Posterior cingulate gyrus (tissue), 11 donors: ENCODE results near the gene SNX25.
A peak's percentile ranks its signal among the peaks of the same experiment; 100 is the strongest.
"Not testable (repeated sequence)": the region's sequence is repeated elsewhere in the genome, so short reads cannot be mapped to it uniquely, and the experiment has no call there.

Source experiments
- DNase-seq, 10 donors: peaks; one replicate each; pipeline versions ENCODE4 v3.0.0 to v3.0.0-alpha.2; 2020 to 2021; ENCODE audit warnings: mixed read lengths in 3 of 10
- intact Hi-C: fragments of 100-400 bp; cut with DNase I; formaldehyde crosslinking; loops from one replicate; pipeline ENCODE4 v1.15.1; 2023

SNX25 gene

DNA sequence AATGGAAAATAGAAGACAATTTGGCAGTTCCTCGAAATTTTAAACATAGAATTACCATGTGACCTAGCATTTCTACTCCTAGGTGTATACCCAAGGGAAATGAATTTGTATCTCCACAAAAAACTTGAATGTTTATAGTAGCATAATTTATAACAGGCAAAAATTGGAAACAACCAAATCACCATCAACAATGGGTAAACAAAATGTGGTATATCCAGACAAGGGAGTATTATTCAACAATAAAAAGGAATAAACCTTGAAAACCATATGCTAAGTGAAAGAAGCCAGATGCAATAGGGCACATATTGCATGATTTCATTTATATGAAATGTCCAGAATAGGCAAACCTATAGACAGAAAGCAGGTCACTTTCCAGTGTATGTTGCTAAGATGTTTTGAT, 83.8 kb downstream of the SNX25 start:
- no peak for DNase-seq
- intact Hi-C loops, result no loop called here

DNA sequence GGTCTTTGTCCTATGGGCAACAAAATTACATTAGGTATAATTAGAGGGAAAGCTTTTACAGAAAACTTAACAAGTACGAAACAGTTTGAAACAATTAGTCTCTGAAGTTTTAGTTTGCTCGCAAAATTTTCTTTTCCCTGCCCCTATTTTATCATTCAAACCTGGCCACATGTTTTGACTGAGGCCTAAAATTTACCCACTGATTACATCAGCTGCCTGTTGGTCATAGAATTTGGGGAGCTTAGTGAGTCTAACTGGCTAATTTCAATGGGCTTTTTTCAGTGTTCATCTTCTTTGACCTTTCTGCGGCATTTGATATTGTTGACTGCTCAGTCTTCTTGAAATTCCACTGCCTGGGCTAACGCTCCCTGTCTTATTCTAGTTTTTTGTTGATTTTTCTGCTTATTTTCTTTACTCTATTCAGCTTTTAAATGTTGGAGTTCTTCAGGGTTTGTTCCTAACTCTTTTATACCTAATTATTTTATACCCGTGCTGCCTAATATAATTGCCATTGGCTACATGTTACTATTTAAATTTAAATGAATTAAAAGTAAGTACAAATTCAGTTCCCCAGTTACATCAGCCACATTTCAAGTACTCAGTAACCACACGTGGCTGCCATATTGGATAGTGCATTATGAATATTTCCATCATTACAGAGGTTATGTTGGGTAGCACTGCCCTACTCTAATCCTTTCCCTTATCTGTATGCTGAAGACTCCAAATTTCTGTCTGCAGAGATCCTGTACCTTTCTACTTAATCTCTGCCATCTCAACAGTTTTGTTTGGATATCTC, 87.5 kb downstream of the SNX25 start:
- DNase-seq, result no peak
- intact Hi-C loops, result no loop called here

DNA sequence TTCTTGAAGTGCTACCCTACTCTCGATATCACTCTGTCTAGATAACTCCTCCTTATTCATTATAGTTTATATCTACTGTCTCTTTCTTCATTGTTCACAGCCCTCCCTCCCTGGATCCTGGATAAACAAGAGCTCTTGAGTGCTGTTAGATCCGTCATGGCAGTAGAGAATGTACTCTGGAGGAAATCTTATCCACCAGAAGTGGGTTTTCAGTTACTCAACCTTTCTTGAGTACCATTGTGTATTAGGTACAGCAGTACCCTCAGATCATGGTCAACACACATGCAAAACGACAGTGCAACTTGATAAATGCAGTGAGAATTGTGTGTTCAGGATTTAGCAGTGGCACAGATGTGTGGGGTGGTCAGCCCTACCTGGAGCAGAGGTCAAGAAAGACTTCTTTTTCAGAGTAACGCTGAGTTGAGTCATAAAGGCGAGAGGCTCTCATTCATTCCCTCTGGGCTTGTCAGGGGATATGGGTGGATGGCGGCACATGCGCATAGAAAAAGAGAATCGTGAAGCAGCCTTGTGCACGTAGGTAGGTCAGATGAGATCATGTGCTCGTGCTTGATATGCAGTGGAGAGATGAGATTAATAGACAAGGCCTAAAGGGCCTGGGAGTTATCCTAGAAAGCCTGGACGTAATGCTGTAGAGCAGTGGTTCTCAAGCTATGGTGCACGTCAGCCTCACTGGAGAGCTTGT, 89.5 kb downstream of the SNX25 start:
- intact Hi-C loops, result no loop called here
- no peak for DNase-seq

DNA sequence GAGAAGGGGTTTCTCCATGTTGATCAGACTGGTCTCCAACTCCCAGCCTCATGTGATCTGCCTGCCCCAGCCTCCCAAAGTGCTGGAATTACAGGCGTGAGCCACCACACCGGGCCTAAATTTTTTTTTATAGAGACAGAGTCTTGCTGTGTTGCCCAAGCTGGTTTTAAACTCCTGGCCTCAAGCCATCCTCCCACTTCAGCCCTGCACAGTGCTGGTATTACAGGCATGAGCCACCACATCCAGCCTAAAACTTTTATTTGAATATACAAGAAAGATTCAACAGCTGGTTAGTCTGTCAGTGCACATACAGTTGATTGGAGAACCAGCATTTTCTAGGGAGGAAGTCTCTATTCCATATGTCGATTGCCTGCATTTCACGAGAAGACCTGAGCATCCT, 95.1 kb downstream of the SNX25 start:
- intact Hi-C loops, result loop anchor here (5.0 to 10.0 kb wide), 2 partner anchors 90 to 92 kb away; partner anchors contain the start of genes ANKRD37 and LRP2BP
- DNase-seq, result no peak

DNA sequence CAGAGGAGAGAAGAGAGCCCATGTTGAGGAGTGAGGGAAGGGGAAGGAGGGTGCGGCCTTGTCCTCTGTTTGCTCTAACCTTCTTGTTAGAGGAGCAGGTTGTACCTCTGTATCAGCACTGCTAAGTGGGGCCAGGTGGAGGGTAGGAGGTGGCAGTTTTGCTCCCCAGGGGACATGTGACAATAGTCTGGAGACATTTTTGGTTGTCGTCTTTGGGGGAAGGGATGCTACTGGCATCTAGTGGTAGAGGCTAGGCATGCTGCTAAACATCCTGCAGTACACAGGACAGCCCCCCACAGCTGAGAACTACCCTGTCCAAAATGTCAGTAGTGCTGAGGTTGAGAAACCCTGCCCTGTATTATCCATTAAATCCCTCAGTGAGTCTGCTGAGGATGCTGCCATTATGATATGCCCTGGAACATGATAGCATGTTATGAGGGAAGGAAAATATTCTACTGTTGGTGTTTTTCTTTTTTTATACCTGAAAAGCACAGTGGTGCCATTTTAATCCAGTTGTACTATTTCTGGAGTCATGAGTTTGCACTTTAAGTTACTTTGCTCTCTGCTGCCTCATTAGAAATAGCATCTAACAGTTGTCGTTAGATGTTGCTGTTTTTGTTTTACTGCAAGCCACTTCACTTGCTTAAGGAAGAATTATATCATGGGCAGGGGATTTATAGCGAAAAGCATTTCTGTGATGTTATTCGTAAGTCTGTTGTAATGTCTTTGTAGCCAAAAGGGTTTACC, 95.7 kb downstream of the SNX25 start:
- DNase-seq, result peak in 2 of 10 donors; percentile 10 to 20
- intact Hi-C loops, result loop anchor here (5.0 to 10.0 kb wide), 2 partner anchors 90 to 93 kb away; partner anchors contain the start of genes ANKRD37 and LRP2BP

DNA sequence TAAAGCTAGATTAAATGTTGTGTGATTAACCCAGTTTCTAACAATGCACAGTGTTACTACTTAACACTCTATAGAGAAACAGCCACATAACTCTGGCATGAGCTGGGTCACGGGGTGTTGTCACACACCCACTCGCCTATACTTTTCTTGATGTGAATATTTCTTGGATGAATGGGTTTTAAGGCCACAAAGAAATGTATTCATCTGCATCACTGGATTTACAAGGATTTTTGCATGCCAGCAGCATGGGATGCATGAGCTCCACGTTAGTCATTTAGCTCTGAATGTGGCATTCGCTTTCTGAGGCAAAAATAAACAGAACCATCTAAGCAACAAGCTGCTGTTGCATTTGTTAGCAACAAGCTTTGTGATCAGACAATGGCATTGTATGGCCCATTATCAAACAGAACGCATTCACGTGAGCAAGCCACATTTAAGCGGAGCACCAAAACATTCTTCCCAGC, 96.6 kb downstream of the SNX25 start:
- intact Hi-C loops, result loop anchor here (10.0 kb wide), 1 partner anchor 89 kb away; the partner anchor contains the start of genes ANKRD37 and LRP2BP
- DNase-seq, result peak in 1 of 10 donors; percentile 28

DNA sequence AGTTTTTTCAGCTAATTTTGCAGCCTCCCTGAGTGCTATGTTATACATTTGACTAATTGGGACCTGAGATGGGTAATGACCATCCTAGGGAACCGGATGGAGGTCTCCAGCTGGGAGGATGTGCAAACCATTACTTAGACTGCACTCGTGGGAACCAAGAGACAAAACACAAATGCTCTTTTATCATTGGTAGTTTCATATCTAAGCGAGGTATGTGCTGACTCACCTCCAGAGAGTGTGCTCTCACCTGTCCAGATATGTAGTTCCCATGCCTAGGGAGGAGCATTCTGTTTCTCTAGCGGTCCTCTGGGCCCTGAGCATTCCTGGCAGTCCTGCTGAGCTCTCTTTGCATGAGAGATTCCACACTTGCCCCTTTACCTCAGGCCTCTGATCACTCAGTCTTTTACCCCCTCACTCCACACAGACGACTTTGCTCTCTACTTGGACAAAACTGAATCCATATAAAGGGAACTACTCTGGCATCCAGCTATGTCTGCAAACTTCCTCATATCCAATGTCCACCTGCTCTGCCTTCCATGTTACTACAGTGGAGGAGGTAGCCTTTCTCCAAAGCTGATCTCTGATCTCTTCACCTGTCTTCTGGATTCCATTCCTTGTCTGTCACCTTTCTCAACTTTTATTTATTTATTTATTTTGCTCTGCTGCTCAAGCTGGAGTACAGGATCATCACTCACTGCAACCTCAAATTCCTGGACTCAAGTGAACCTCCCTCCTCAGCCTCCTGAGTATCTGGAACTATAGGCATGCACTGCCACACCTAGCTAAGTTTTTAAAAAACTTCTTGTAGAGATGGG, 97.9 kb downstream of the SNX25 start:
- no peak for DNase-seq
- intact Hi-C loops, result loop anchor here (10.0 kb wide), 1 partner anchor 87 kb away; the partner anchor contains the start of genes ANKRD37 and LRP2BP

DNA sequence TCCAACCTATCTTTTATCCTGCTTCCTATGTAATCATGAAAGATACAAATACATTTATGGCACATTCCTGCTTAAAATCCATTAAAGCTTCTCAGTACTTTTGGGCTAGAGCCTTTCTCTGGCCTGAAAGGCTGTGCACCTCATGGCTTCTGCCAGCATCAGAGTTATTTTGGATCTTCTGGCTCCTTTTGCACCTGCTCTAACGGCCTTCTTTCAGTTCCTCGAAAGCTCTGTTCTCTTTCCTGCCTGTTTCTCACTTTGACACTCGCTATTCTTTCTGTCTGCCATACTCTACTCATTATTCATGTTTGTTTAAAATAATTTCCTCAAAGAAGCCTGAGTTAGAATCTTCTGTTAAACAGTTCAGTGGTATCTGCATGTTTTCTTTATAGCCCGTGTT, 100.4 kb downstream of the SNX25 start:
- intact Hi-C loops, result loop anchor here (10.0 kb wide), 1 partner anchor 85 kb away; the partner anchor contains the start of genes ANKRD37 and LRP2BP
- DNase-seq, result no peak

DNA sequence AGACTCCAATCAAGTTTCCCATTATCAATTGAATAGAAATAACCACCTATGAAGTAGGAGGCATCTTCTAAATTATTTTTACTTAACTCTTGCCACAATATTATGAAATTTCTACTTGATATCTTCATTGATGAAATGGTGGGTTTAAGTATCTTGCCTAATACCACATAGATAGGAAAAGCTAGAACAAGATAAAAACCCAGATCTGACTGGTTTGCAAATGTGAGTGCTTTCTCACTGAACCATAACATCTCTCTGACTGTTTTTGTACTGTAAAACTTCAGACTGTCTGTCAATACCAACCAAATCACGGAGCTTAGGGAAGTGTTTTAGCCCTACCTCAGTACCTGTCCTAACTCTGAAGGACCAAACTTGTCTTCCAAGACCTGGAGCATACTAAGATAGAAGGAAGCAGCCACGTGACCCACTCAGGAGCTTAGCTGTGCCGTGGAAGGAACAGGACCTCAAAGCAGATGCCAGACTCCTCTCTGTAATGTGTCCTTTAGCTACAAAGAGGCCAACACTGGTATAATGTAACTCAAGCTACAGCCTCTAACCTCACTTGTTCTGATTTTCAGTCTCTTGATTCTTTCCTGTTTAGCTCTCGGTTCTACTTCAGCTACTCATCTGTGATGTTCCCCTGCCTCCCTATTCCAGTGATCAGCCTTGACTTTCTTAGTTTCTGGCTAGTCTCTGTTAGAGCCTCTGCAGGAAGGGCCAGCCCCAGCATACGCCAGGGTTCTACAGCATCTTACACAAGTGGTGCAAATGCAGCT, 101.9 kb downstream of the SNX25 start:
- intact Hi-C loops, result no loop called here
- no peak for DNase-seq

DNA sequence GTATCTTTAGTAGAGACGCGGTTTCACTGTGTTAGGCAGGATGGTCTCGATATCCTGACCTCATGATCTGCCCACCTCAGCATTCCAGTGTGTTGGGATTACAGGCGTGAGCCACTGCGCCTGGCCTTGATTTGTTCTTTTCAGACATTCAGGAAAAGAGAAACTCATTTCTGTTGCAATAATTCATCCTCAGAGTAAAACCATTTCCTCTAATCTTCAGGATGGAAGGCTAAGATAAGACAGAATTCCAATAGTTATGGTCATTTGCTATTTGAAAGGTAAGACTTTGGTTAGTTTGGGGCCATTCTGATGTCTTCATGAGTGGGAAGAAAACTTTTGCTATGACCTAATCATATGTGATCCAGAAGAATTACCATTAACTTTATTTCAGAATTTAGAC, 103.3 kb downstream of the SNX25 start:
- intact Hi-C loops, result no loop called here
- no peak for DNase-seq

DNA sequence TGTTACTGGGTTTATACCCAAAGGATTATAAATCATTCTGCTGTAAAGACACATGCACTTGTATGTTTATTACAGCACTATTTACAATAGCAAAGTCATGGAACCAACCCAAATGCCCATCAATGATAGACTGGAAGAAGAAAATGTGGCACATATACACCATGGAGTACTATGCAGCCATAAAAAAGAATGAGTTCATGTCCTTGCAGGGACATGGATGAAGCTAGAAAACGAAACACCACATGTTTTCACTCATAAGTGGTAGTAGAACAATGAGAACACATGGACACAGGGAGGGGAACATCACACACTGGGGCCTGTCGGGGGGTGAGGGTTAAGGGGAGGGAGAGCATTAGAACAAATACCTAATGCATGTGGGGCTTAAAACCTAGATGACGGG, 108.1 kb downstream of the SNX25 start:
- intact Hi-C loops, DNase-seq: not testable (repeated sequence)

DNA sequence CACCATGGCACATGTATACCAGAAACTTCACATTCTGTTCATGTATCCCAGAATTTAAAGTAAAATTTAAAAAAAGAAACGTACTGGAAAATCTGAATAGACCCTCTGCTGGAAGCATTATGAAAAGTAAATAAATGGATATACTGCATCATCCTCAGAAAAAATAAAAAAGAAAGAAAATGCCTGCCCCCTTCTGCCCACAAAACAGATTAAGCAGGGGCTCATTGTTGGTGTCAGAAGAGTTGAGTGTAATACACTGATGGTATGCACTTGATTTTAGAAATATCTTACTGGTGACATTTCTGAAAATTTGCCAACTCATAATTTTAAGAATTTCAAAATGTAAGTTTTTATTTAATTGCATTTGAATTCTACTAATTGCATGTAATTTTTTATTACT, 108.5 kb downstream of the SNX25 start:
- intact Hi-C loops, result no loop called here
- DNase-seq, result no peak

DNA sequence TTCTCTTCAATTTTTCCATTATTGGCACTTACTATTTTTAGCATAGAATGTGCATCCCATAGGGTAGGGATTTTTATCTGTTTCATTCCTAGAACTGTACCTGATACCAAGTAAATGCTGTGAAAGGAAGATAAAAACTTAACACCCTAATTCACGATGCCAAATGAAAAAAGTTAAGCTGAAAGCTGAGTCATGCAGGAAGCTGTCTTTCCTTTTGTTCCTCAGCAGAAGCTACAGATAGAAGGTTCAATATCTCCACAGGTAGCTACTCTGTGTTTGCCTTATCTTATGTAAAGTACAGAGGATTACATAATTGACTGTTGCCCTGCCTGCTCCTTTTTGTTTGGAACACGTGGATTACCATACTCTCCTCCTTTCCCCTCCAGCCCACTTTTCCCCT, 109.3 kb downstream of the SNX25 start:
- intact Hi-C loops, result no loop called here
- DNase-seq, result no peak

DNA sequence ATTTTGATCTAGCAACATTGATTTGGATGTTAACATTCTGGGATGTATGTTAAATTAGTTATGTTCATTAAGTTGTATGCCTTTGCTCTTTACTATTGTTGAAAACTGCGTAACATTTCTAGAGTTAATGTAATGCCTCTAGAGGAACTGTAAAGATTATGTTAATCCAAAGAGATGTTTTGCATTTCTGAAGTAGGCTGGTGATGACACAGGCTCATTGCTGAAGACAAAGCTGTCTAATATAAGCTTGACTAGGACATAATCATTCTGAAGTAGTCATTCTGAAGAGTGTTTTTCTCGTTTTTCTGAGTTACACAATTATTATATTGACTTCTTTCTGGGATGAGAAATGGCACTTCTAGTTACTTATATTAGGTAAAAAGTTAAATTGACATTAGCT, 113.4 kb downstream of the SNX25 start:
- DNase-seq, result no peak
- intact Hi-C loops, result no loop called here

DNA sequence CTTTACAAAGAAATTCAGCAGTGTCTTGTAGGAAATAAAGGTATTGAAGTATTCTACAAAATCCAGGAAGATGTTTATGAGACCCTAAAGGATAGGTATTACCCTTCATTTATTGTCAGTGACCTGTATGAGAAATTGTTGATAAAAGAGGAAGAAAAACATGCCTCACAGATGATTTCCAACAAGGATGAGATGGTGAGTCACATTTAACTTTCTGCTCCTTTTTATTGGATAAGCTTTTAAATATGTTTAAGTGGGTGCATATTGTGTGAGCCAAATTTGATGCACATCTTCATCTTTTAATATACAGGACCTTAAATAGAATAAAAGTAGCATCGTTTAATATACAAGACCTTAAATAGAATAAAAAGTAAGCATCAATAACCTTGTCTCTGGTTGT, 114.2 kb downstream of the SNX25 start:
- intact Hi-C loops, result no loop called here
- no peak for DNase-seq

DNA sequence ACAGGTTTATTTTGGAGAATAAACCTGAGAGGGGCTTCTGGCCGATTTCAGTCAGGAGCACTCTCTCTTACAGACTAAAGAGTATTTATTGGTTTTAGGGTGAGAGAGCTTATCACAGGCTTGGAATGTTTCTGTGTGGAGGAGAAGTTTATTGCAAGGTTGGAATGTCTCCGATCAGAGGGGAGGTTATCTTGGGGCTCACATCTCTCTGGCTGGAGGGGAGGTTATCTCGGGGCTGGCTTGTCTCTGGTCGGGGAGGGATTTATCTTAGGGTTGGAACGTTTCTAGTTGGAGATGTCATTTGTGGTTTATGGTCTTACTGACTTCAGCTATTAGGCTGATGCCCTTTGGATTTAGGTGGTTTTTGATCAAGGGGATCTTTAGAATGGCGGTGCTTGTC, 115.0 kb downstream of the SNX25 start:
- intact Hi-C loops, result not testable (repeated sequence)

DNA sequence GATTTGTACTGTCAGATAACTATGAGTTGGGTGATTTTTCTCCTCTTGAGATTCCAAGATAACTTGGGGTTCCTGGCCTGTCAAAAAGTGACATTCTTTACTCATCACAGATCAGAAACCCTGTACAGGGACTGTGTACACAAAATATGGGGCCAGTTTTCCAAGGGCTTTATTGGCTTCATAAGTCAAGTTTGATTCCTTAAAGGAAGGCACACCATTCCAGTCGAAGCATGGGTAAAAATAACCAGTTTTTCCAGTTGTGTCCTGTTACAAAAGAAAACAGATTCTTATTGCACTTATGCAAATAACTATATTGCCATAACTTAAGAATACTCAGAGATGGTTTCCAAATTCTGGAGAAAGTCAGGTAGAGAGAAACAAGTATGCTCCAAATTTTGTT, 116.3 kb downstream of the SNX25 start:
- intact Hi-C loops, DNase-seq: not testable (repeated sequence)

More for the DNA sequence above, 115.0 kb downstream of the SNX25 start:
- not testable (repeated sequence) for DNase-seq

DNA sequence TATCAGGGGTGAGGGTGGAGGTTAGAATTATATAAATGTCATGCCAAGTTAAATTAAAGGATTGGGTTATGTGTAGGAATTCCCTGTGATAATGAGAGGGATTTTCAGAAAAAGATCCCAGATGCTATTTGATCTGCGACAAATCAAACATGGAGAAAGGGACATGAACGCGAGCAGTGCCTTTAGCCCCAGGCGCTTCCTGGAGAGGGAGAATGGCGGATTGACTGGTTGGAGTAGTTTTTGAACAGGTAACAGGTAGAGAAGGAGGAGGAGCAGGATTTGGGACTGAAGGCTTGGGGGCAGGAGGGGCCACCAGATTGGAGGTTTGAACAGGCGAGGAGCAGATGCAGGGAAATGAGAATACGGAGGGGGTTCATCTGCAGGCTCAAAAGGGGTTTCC, 119.2 kb downstream of the SNX25 start:
- intact Hi-C loops, result no loop called here

DNA sequence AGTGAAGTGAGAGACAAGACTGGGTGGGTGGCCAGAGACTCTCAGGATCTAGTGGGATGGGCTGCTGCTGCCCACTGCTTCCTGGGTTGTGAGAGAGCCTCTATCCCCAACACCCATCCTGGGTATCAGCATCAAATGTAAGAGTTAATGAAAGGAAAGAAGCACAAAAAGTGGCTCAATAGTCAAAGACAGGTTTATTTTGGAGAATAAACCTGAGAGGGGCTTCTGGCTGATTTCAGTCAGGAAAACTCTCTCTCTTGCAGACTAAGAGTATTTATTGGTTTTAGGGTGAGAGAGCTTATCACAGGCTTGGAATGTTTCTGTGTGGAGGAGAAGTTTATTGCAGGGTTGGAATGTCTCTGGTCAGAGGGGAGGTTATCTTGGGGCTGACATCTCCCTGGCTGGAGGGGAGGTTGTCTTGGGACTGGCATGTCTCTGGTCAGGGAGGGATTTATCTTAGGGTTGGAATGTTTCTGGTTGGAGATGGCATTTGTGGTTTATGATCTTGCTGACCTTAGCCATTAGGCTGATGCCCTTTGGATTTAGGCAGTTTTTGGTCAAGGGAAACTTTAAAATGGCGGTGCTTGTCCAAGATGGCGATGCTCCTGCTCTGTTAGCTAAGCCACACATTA, 120.6 kb downstream of the SNX25 start:
- intact Hi-C loops, DNase-seq: not testable (repeated sequence)

More for the DNA sequence above, 119.2 kb downstream of the SNX25 start:
- DNase-seq, result no peak
